GM18505 (cell line): ENCODE data around the gene APLP2.
A peak's percentile ranks its signal among the peaks of the same experiment; 100 is the strongest.
"Not testable (repeated sequence)": the region's sequence is repeated elsewhere in the genome, so short reads cannot be mapped to it uniquely, and the experiment has no call there.

Experiments
- ATAC-seq: cut with Tn5 transposase; IDR thresholded peaks from one replicate; pipeline ENCODE4 v1.9.1; 2021; ENCODE audit not compliant: unreplicated experiment
- POLR2A ChIP-seq: IDR thresholded peaks from 4 replicates; pipeline ENCODE4 v1.6.1; 2011; ENCODE audit warnings: borderline replicate concordance; ENCODE audit not compliant: insufficient read depth, insufficient read length; ENCODE audit errors: extremely low read depth

APLP2 gene

DNA sequence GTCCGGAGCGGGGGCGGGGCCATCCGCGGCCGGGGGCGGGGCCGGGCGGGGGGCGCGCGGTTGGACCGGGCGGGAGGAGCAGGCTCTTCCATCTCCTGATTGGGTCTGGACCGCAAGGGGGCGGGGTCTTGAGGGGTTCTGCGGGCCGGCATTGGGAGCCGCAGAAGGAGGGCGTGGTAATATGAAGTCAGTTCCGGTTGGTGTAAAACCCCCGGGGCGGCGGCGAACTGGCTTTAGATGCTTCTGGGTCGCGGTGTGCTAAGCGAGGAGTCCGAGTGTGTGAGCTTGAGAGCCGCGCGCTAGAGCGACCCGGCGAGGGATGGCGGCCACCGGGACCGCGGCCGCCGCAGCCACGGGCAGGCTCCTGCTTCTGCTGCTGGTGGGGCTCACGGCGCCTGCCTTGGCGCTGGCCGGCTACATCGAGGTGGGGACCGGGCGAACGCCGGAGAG, at the start of gene APLP2:
Gene APLP2, plus strand, starts transcription at position 236 of the 450 bp plus-strand sequence. Its CDS starts 84 bp downstream, at position 320.
- peak; percentile 94 for TF ChIP-seq POLR2A
- ATAC-seq, result peak; percentile 95

DNA sequence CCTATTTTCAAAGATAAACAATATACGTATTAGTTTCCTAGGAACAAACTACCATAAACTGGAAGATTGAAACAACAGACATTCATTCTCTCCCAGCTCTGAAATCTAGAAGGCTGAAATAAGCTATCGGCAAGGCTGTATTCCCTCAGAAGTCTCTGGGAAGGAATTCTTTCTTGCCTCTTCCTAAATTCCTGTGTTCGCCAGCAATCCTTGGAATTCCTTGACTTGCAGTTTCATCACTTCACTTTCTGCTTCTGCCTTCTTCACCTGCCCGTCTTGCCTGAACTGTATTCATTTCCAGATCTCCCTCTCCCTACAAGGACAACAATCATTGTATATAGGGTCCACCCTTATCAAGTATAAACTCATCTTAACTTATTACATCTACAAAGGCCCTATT, 49.4 kb upstream of the APLP2 start:
- no peak for ATAC-seq
- TF ChIP-seq POLR2A, result no peak

DNA sequence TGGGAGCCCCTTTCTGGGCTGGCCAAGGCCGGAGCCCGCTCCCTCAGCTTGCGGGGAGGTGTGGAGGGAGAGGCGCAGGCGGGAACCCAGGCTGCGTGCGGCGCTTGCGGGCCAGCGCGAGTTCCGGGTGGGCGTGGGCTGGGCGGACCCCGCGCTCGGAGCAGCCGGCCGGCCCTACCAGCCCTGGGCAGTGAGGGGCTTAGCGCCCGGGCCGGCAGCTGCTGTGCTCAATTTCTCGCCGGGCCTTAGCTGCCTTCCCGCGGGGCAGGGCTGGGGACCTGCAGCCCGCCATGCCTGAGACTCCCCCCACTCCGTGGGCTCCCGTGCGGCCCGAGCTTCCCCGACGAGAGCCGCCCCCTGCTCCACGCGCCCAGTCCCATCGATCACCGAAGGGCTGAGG, 48.1 kb upstream of the APLP2 start:
- ATAC-seq, result not testable (repeated sequence)

GRCh38 chr11:130022799-130023198, 46.9 kb upstream of the APLP2 start:
- peak; percentile 35 for ATAC-seq
- no peak for TF ChIP-seq POLR2A

GRCh38 chr11:130023204-130023603, 46.5 kb upstream of the APLP2 start:
- no peak for TF ChIP-seq POLR2A
- peak; percentile 93 for ATAC-seq

DNA sequence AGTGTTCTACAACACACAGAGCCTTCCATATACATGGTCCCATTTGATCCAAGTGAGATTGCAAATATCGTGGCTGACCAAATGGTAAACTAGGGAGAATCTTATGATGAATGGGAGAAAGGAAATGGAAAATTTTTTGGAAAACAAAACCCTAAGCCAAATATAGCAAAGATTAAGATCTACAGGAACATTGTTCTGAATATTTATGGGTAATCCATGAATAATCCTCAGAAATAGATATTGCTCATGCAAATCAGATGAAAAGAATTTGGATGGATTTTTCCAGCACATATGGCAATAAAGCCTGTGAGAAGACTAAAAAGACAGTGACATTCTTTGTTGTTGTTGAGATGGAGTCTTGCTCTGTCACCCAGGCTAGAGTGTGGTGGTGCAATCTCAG, 45.3 kb upstream of the APLP2 start:
- TF ChIP-seq POLR2A, result no peak
- ATAC-seq, result no peak

- ATAC-seq, result no peak
- TF ChIP-seq POLR2A, result no peak
Measured at GRCh38 chr11:130025371-130025770, 44.3 kb upstream of the APLP2 start.

- no peak for ATAC-seq
- TF ChIP-seq POLR2A, result no peak
Measured at GRCh38 chr11:130029137-130029536, 40.6 kb upstream of the APLP2 start.

DNA sequence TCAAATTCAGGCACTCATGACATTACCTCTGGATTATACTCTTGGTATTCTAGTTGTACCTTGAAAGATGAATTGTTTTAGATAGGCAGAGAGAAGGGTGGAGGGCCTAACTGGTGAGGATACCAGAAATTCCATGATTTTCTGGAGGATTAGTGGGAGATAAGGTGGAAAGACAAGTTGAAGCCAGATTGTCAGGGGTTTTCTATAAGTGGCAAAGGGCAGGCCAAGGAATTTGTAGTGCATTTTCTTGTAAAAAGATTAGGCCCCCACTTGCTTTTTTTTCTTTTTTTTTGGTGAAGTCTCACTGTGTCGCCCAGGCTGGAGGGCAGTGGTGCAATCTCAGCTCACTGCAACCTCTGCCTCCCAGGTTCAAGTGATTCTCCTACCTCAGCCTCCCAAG, 38.6 kb upstream of the APLP2 start:
- no peak for ATAC-seq

DNA sequence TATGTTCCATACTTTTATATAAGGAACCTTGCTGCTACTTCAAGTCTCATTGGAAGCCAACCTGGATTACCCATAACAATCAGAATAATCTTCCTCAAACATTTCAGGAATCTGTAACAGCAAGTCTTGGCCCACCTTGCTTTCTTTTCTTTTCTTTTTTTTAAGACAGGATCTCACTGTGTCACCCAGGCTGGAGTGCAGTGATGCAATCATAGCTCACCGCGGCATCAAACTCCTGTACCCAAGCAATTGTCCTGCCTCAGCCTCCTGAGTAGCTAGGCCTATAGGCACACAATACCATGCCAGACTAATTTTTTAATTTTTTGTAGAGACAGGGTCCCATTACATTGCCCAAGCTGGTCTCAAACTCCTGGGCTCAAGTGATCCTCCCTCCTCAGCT, 37.7 kb upstream of the APLP2 start:
- no peak for ATAC-seq
- no peak for TF ChIP-seq POLR2A

More for the DNA sequence above, 38.6 kb upstream of the APLP2 start:
- TF ChIP-seq POLR2A, result no peak

GRCh38 chr11:130032931-130033330, 36.8 kb upstream of the APLP2 start:
- no peak for TF ChIP-seq POLR2A

DNA sequence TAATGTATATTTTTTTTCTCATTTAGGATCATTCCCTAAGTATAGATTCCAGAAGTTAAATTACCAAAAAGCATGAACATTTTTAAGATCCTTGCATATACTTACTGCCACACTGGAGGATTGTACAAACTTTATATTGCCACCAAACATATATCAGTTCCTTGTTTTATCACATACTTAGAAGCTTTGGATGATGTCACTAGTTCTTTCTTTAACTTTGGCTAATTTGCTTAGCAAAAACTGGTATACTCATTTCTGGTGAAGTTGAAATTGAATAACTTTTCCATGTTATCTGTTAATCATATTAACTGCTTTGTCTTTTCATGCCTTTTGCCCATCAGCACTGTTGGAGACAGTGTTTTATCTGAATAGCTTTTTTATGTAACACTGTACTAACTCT, 35.5 kb upstream of the APLP2 start:
- TF ChIP-seq POLR2A, result no peak
- no peak for ATAC-seq

More at GRCh38 chr11:130032931-130033330, 36.8 kb upstream of the APLP2 start:
- no peak for ATAC-seq

DNA sequence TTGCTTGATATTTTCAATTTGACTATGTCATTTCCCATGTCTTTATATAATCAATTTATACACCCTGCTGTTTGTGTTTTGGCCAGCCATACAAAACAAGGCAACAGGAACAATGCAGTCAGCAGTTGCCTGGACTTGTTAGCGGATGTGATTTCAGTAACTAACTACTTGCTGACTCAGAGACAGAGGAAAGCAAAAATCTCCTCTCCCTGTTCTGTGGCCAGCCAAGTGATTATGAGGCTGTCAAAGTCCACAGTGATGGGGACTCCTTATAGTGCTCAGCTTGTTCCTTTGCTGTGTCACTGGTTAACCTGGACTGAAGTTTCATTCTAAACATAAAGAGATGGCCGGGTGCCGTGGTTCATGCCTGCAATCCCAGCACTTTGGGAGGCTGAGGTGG, 32.6 kb upstream of the APLP2 start:
- no peak for TF ChIP-seq POLR2A
- ATAC-seq, result no peak

- no peak for ATAC-seq
- no peak for TF ChIP-seq POLR2A
Measured at GRCh38 chr11:130037881-130038585, 31.7 kb upstream of the APLP2 start.
